H9 (cell line): Measurements from ENCODE around the gene RALY. TPM values are rescaled to one million over a fixed set of nuclear protein-coding genes. Genes with fewer than 3 reads are reported as not detected.

Experiments
- DNase-seq: peaks from one replicate; pipeline ENCODE4 v3.0.0-alpha.2; 2017
- H2AFZ ChIP-seq: one replicate; pipeline ENCODE4 v1.6.1; 2013; ENCODE audit warnings: mild to moderate bottlenecking, low read length, control low read depth, moderate library complexity
- H2AK5ac ChIP-seq: 2 replicates; pipeline ENCODE4 v1.6.1; 2013; ENCODE audit warnings: low read length, control low read depth, mixed read lengths; ENCODE audit not compliant: insufficient read length
- H2BK120ac ChIP-seq: one replicate; pipeline ENCODE4 v1.6.1; 2013; ENCODE audit warnings: low read depth, mild to moderate bottlenecking, low read length, control low read depth, inconsistent platforms; ENCODE audit not compliant: poor library complexity, severe bottlenecking
- H2BK12ac ChIP-seq: 2 replicates; pipeline ENCODE4 v1.6.1; 2013; ENCODE audit warnings: low read length, control low read depth, mixed read lengths, low read depth; ENCODE audit not compliant: insufficient read length
- H2BK15ac ChIP-seq: 2 replicates; pipeline ENCODE4 v1.6.1; 2013; ENCODE audit warnings: low read depth, low read length, control low read depth
- H2BK20ac ChIP-seq: one replicate; pipeline ENCODE4 v1.6.1; 2013; ENCODE audit warnings: low read depth, mild to moderate bottlenecking, low read length, control low read depth, inconsistent platforms; ENCODE audit not compliant: poor library complexity, severe bottlenecking
- H2BK5ac ChIP-seq: 2 replicates; pipeline ENCODE4 v1.6.1; 2013; ENCODE audit warnings: low read length, control low read depth, mixed read lengths; ENCODE audit not compliant: insufficient read length
- H3K14ac ChIP-seq: 2 replicates; pipeline ENCODE4 v1.6.1; 2013; ENCODE audit warnings: low read length, control low read depth; ENCODE audit not compliant: insufficient read depth
- H3K18ac ChIP-seq: 2 replicates; pipeline ENCODE4 v1.6.1; 2013; ENCODE audit warnings: low read depth, mild to moderate bottlenecking, mixed read lengths, low read length, control low read depth; ENCODE audit not compliant: insufficient read length
- H3K23ac ChIP-seq: 2 replicates; pipeline ENCODE4 v1.6.1; 2013; ENCODE audit warnings: low read length, control low read depth, mixed read lengths, low read depth; ENCODE audit not compliant: insufficient read length
- H3K23me2 ChIP-seq: 2 replicates; pipeline ENCODE4 v1.6.1; 2013; ENCODE audit warnings: low read depth, mild to moderate bottlenecking, mixed read lengths, low read length, control low read depth; ENCODE audit not compliant: insufficient read length, poor library complexity, severe bottlenecking
- H3K27ac ChIP-seq: 2 replicates; pipeline ENCODE4 v1.5.1; 2013; ENCODE audit warnings: low read length, control low read depth, mixed read lengths, low read depth; ENCODE audit not compliant: insufficient read length
- H3K27me3 ChIP-seq: 2 replicates; pipeline ENCODE4 v1.6.1; 2013; ENCODE audit warnings: low read length, control low read depth, inconsistent platforms; ENCODE audit not compliant: insufficient read depth
- H3K4ac ChIP-seq: 2 replicates; pipeline ENCODE4 v1.6.1; 2013; ENCODE audit warnings: low read depth, mild to moderate bottlenecking, control low read depth, inconsistent platforms, low read length, moderate library complexity
- H3K4me1 ChIP-seq: 2 replicates; pipeline ENCODE4 v1.6.1; 2013; ENCODE audit warnings: low read length, control low read depth, inconsistent platforms; ENCODE audit not compliant: insufficient read depth
- H3K4me2 ChIP-seq: 2 replicates; pipeline ENCODE4 v1.6.1; 2013; ENCODE audit warnings: low read length, control low read depth, mixed read lengths; ENCODE audit not compliant: insufficient read length, insufficient read depth
- H3K56ac ChIP-seq: 2 replicates; pipeline ENCODE4 v1.6.1; 2013; ENCODE audit warnings: low read depth, mild to moderate bottlenecking, mixed read lengths, low read length, control low read depth; ENCODE audit not compliant: insufficient read length
- H3K79me1 ChIP-seq: 2 replicates; pipeline ENCODE4 v1.6.1; 2013; ENCODE audit warnings: low read depth, mild to moderate bottlenecking, moderate library complexity, low read length, control low read depth, inconsistent platforms; ENCODE audit not compliant: insufficient read depth, poor library complexity, severe bottlenecking
- H3K79me2 ChIP-seq: 2 replicates; pipeline ENCODE4 v1.6.1; 2013; ENCODE audit warnings: low read length, control low read depth, inconsistent platforms; ENCODE audit not compliant: insufficient read depth
- H3K9ac ChIP-seq: 2 replicates; pipeline ENCODE4 v1.6.1; 2013; ENCODE audit warnings: low read length, control low read depth, mixed read lengths; ENCODE audit not compliant: insufficient read length; ENCODE audit errors: extremely low read depth
- H3K9me3 ChIP-seq: one replicate; pipeline ENCODE4 v1.6.1; 2013; ENCODE audit warnings: low read depth, low read length, inconsistent platforms; ENCODE audit not compliant: control insufficient read depth
- H3T11ph ChIP-seq: one replicate; pipeline ENCODE4 v1.6.1; 2013; ENCODE audit warnings: mild to moderate bottlenecking, low read length, control low read depth, inconsistent platforms
- H4K20me1 ChIP-seq: one replicate; pipeline ENCODE4 v1.6.1; 2013; ENCODE audit not compliant: control insufficient read depth, insufficient read length, insufficient read depth
- H4K5ac ChIP-seq: 2 replicates; pipeline ENCODE4 v1.6.1; 2013; ENCODE audit warnings: low read depth, mild to moderate bottlenecking, mixed read lengths, low read length, control low read depth; ENCODE audit not compliant: insufficient read length
- H4K8ac ChIP-seq: replicated peaks from 2 replicates; pipeline ENCODE4 v1.6.1; 2013; ENCODE audit warnings: low read length, control low read depth, mixed read lengths, low read depth; ENCODE audit not compliant: insufficient read length
- H4K91ac ChIP-seq: 2 replicates; pipeline ENCODE4 v1.6.1; 2013; ENCODE audit warnings: low read depth, mild to moderate bottlenecking, moderate library complexity, mixed read lengths, low read length, control low read depth; ENCODE audit not compliant: insufficient read length
- H3K27ac Mint-ChIP-seq, 3 experiments: 2 replicates in 2 of 3; 3 replicates in 1 of 3; pipeline ENCODE4 v1.8.0; 2020 to 2021; ENCODE audit warnings: mixed read lengths in 3 of 3, mild to moderate bottlenecking in 1 of 3, moderate library complexity in 1 of 3
- H3K27me3 Mint-ChIP-seq: 2 replicates; pipeline ENCODE4 v1.8.0; 2021; ENCODE audit warnings: low read depth, mild to moderate bottlenecking, moderate library complexity, mixed read lengths
- H3K36me3 Mint-ChIP-seq, 3 experiments: 2 replicates in 2 of 3; 3 replicates in 1 of 3; pipeline ENCODE4 v1.8.0; 2020 to 2021; ENCODE audit warnings: low read depth in 3 of 3, mixed read lengths in 3 of 3; ENCODE audit not compliant: insufficient read depth in 1 of 3
- H3K4me1 Mint-ChIP-seq, 2 experiments: 2 replicates each; pipeline ENCODE4 v1.8.0; 2020; ENCODE audit warnings: mixed read lengths in 2 of 2
- H3K4me3 Mint-ChIP-seq, 2 experiments: 2 replicates in 1 of 2; 3 replicates in 1 of 2; pipeline ENCODE4 v1.8.0; 2020 to 2021; ENCODE audit warnings: mild to moderate bottlenecking in 2 of 2, mixed read lengths in 2 of 2, moderate library complexity in 1 of 2
- H3K9me3 Mint-ChIP-seq, 2 experiments: 2 replicates in 1 of 2; 3 replicates in 1 of 2; pipeline ENCODE4 v1.8.0; 2020; ENCODE audit warnings: mild to moderate bottlenecking in 2 of 2, mixed read lengths in 2 of 2, moderate library complexity in 1 of 2
- total RNA-seq: library from RNA; stranded (reverse); gene quantifications from 2 replicates; pipeline ENCODE4 v1.2.1, GENCODE V29; 2021
- TF ChIP-seq, protein P1 (sequence below): fragments of 200-600 bp; sonication (generic); conservative IDR thresholded peaks from 3 replicates; pipeline ENCODE4 v1.8.0; 2021; ENCODE audit warnings: antibody characterized with exemption, mild to moderate bottlenecking

Gene RALY
- total RNA-seq, 1 experiment from 2014 or later = 199 TPM

DNA sequence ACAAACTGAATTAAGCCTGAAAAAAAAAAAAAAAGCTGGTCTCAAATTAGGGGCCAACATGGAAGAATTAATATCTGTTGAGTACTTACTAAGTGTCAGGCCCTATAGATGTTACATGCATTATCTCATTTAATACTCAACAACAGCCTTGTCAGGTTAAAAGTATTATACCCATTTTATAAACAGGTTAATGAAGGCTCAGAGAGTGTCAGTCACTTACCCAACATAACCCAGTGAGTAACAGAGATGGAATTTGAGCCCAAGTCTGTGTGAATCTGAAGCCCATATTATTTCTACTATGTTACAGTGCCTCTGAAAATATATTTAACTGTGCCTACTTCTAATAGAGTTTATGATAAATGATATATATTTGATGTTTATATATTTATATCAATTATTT is 129.6 kb downstream of the RALY start:
- H3K4ac ChIP-seq = no peak overlapping the region
- no peak overlapping the region for H3K27ac ChIP-seq
- no peak for DNase-seq
- H3K79me2 ChIP-seq = no peaks in the 10 kb centered on the region
- no peak overlapping the region for H4K91ac ChIP-seq
- H3K27ac Mint-ChIP-seq = no peak overlapping the region
- no peak overlapping the region for H2BK5ac ChIP-seq
- H3K14ac ChIP-seq = no peak overlapping the region
- no peak overlapping the region for H4K8ac ChIP-seq
- no peak overlapping the region for H3K23ac ChIP-seq
- H2BK20ac ChIP-seq = no peak overlapping the region
- no peaks in the 10 kb centered on the region for H3K79me1 ChIP-seq
- H3K9me3 Mint-ChIP-seq = peaks cover 0 to 9% of the 10 kb centered on the region in 2 experiments; a peak in 2 of 5 replicates
- H3K9me3 ChIP-seq = no peaks in the 10 kb centered on the region
- no peak overlapping the region for H3K18ac ChIP-seq
- H4K5ac ChIP-seq = no peak overlapping the region
- no peak overlapping the region for H3K4me2 ChIP-seq
- no peaks in the 10 kb centered on the region; a peak in 1 of 7 replicates for H3K36me3 Mint-ChIP-seq
- H2AFZ ChIP-seq = no peak overlapping the region
- no peaks in the 10 kb centered on the region for H3K4me1 ChIP-seq
- H3K23me2 ChIP-seq = no peaks in the 10 kb centered on the region
- no peak overlapping the region for H3K56ac ChIP-seq
- TF ChIP-seq, protein P1, sequence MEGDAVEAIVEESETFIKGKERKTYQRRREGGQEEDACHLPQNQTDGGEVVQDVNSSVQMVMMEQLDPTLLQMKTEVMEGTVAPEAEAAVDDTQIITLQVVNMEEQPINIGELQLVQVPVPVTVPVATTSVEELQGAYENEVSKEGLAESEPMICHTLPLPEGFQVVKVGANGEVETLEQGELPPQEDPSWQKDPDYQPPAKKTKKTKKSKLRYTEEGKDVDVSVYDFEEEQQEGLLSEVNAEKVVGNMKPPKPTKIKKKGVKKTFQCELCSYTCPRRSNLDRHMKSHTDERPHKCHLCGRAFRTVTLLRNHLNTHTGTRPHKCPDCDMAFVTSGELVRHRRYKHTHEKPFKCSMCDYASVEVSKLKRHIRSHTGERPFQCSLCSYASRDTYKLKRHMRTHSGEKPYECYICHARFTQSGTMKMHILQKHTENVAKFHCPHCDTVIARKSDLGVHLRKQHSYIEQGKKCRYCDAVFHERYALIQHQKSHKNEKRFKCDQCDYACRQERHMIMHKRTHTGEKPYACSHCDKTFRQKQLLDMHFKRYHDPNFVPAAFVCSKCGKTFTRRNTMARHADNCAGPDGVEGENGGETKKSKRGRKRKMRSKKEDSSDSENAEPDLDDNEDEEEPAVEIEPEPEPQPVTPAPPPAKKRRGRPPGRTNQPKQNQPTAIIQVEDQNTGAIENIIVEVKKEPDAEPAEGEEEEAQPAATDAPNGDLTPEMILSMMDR = no peak
- H3K27me3 ChIP-seq = no peaks in the 10 kb centered on the region
- H3K27me3 Mint-ChIP-seq = peaks cover 31% of the 10 kb centered on the region
- no peak overlapping the region for H3K9ac ChIP-seq
- H2BK15ac ChIP-seq = no peak overlapping the region
- H3K4me3 Mint-ChIP-seq = no peak overlapping the region
- H2AK5ac ChIP-seq = no peak overlapping the region
- H4K20me1 ChIP-seq = no peaks in the 10 kb centered on the region
- no peaks in the 10 kb centered on the region for H3K4me1 Mint-ChIP-seq
- no peak overlapping the region for H2BK120ac ChIP-seq
- H3T11ph ChIP-seq = no peak overlapping the region
- no peak overlapping the region for H2BK12ac ChIP-seq
